Small intestine (tissue), 7 donors: ENCODE measurements around the gene TENT4B. TPM values are rescaled to one million over a fixed set of nuclear protein-coding genes. Genes with fewer than 3 reads are reported as not detected.
A peak's percentile ranks its signal among the peaks of the same experiment; 100 is the strongest.

Source experiments
- DNase-seq, 2 donors: peaks; one replicate each; pipeline versions ENCODE4 v3.0.0 to v3.0.0-alpha.2; 2013
- FAIRE-seq: peaks from 2 replicates; lab custom pipeline; 2012; peaks lifted over from hg19 to GRCh38; lab: Jason Lieb, UNC
- H3K27ac ChIP-seq, 3 donors: one replicate each; pipeline ENCODE4 v1.5.1; 2013; ENCODE audit warnings: low read length in 2 of 3, mild to moderate bottlenecking in 2 of 3, control low read depth in 1 of 3, inconsistent platforms in 1 of 3, low read depth in 1 of 3, moderate library complexity in 1 of 3
- H3K27me3 ChIP-seq, 3 donors: one replicate each; pipeline ENCODE4 v1.6.1; 2013; ENCODE audit warnings: low read length in 3 of 3, inconsistent platforms in 1 of 3; ENCODE audit not compliant: control insufficient read depth in 3 of 3, insufficient read depth in 3 of 3
- H3K36me3 ChIP-seq, 3 donors: one replicate each; pipeline ENCODE4 v1.6.1; 2013; ENCODE audit warnings: low read length in 3 of 3, inconsistent platforms in 1 of 3, low read depth in 1 of 3, mild to moderate bottlenecking in 1 of 3, moderate library complexity in 1 of 3; ENCODE audit not compliant: control insufficient read depth in 3 of 3, insufficient read depth in 2 of 3
- H3K4me1 ChIP-seq, 3 donors: one replicate each; pipeline ENCODE4 v1.6.1; 2013; ENCODE audit warnings: low read length in 2 of 3, inconsistent platforms in 1 of 3, low read depth in 1 of 3, mild to moderate bottlenecking in 1 of 3, moderate library complexity in 1 of 3; ENCODE audit not compliant: control insufficient read depth in 3 of 3, insufficient read depth in 2 of 3
- H3K4me3 ChIP-seq, 3 donors: one replicate each; pipeline ENCODE4 v1.5.1; 2013; ENCODE audit warnings: low read length in 3 of 3, control low read depth in 1 of 3, inconsistent platforms in 1 of 3, low read depth in 1 of 3, mild to moderate bottlenecking in 1 of 3, moderate library complexity in 1 of 3
- H3K9me3 ChIP-seq, 2 donors: one replicate each; pipeline ENCODE4 v1.6.1; 2013; ENCODE audit warnings: low read depth in 1 of 2, low read length in 1 of 2; ENCODE audit not compliant: control insufficient read depth in 2 of 2, insufficient read depth in 1 of 2
- WGBS, 3 donors: extraction: QIAGEN DNeasy Blood & Tissue Kit; methylation state at CpG; one replicate each; pipeline ENCODE4 v1.1.7; 2013; 5-methylcytosine and 5-hydroxymethylcytosine counted together
- polyA plus RNA-seq, 4 donors: library from polyadenylated mRNA; stranded (reverse) in 3 of 4; unstranded in 1 of 4; fragments of 200-250 nt in 3 of 4; fragments of 120-200 nt in 1 of 4; gene quantifications; one replicate each; pipeline versions ENCODE4 v1.2.1 to v1.2.3, GENCODE V29; 2013
- donor health status: healthy with polysubstance abuse.
- donor health status: control.
- donor health status: control.
- donor health status: Bipolar disorder and iron deficiency.
- donor health status: healthy.

TENT4B gene
- polyA plus RNA-seq, 4 donors, result 5.1 to 19.4 (median 7.4) TPM

GRCh38 chr16:50252874-50253513, 99.9 kb downstream of the TENT4B start:
- WGBS, 3 donors, result 77 to 84% (median 80%) methylated on average over 12 of the region's 12 CpGs
- Histone ChIP-seq H3K27me3 (no peaks in the 10 kb centered on the region), H3K36me3 (no peaks in the 10 kb centered on the region), H3K27ac (no peak overlapping the region), H3K4me3 (no peak overlapping the region), H3K9me3 (peaks cover 0 to 4% of the 10 kb centered on the region in 2 donors), H3K4me1 (peaks cover 0 to 3% (median 0%) of the 10 kb centered on the region in 3 donors)
- FAIRE-seq (no peak), DNase-seq (no peak)

- Histone ChIP-seq H3K36me3 (no peaks in the 10 kb centered on the region), H3K27me3 (no peaks in the 10 kb centered on the region), H3K27ac (no peak overlapping the region), H3K4me3 (no peak overlapping the region), H3K4me1 (peaks cover 0 to 3% (median 0%) of the 10 kb centered on the region in 3 donors), H3K9me3 (peaks cover 0 to 4% of the 10 kb centered on the region in 2 donors)
- no peak for FAIRE-seq
- WGBS, 3 donors, result 84 to 92% (median 86%) methylated on average over 8 of the region's 8 CpGs
- no peak for DNase-seq
Observed at GRCh38 chr16:50253514-50253910, 100.4 kb downstream of the TENT4B start.

- Histone ChIP-seq H3K9me3 (peaks cover 0 to 4% of the 10 kb centered on the region in 2 donors), H3K36me3 (no peaks in the 10 kb centered on the region), H3K4me1 (peaks cover 0 to 3% (median 0%) of the 10 kb centered on the region in 3 donors), H3K4me3 (no peak overlapping the region), H3K27ac (no peak overlapping the region), H3K27me3 (no peaks in the 10 kb centered on the region)
- DNase-seq (no peak), FAIRE-seq (no peak)
- 85 to 87% (median 86%) methylated on average over 7 of the region's 7 CpGs for WGBS, 3 donors
Observed at GRCh38 chr16:50254072-50254471, 101.0 kb downstream of the TENT4B start.

- Histone ChIP-seq H3K4me3 (no peak overlapping the region), H3K4me1 (no peaks in the 10 kb centered on the region), H3K36me3 (no peaks in the 10 kb centered on the region), H3K27me3 (no peaks in the 10 kb centered on the region), H3K27ac (no peak overlapping the region), H3K9me3 (peaks cover 0 to 7% of the 10 kb centered on the region in 2 donors)
- FAIRE-seq, result no peak
- DNase-seq, result no peak
- WGBS, 3 donors, result 84 to 94% (median 85%) methylated on average over 2 of the region's 2 CpGs
Observed at GRCh38 chr16:50255538-50255937, 102.4 kb downstream of the TENT4B start.

- H3K27ac ChIP-seq, result no peak overlapping the region
- H3K9me3 ChIP-seq, result peaks cover 0 to 11% of the 10 kb centered on the region in 2 donors
- DNase-seq (no peak), FAIRE-seq (no peak)
- H3K4me3 ChIP-seq, result no peak overlapping the region
- 50 to 95% (median 61%) methylated on average over 1 of the region's 1 CpG for WGBS, 3 donors
- H3K36me3 ChIP-seq, result no peaks in the 10 kb centered on the region
- peaks cover 0 to 5% (median 0%) of the 10 kb centered on the region in 3 donors for H3K4me1 ChIP-seq
- H3K27me3 ChIP-seq, result no peaks in the 10 kb centered on the region
Observed at GRCh38 chr16:50256604-50257003, 103.5 kb downstream of the TENT4B start.

- no peak for FAIRE-seq
- 84 to 93% (median 86%) methylated on average over 9 of the region's 9 CpGs for WGBS, 3 donors
- DNase-seq, result no peak
- Histone ChIP-seq H3K27ac (no peak overlapping the region), H3K36me3 (no peaks in the 10 kb centered on the region), H3K27me3 (no peaks in the 10 kb centered on the region), H3K4me1 (peaks cover 0 to 6% (median 0%) of the 10 kb centered on the region in 3 donors), H3K9me3 (peaks cover 0 to 11% of the 10 kb centered on the region in 2 donors), H3K4me3 (no peak overlapping the region)
Observed at GRCh38 chr16:50257876-50258275, 104.8 kb downstream of the TENT4B start.

GRCh38 chr16:50259334-50260205, 106.5 kb downstream of the TENT4B start:
- DNase-seq, result no peak
- no peaks in the 10 kb centered on the region for H3K36me3 ChIP-seq
- no peak overlapping the region for H3K4me3 ChIP-seq
- 49 to 56% (median 53%) methylated on average over 23 of the region's 23 CpGs for WGBS, 3 donors
- no peak for FAIRE-seq
- H3K27ac ChIP-seq, result peak overlapping the region in 1 of 3 donors; percentile 8
- no peaks in the 10 kb centered on the region for H3K27me3 ChIP-seq
- peaks cover 0 to 14% (median 0%) of the 10 kb centered on the region in 3 donors for H3K4me1 ChIP-seq
- H3K9me3 ChIP-seq, result peaks cover 0 to 11% of the 10 kb centered on the region in 2 donors
